Measurements from ENCODE around the gene RAB43.
"Not testable (repeated sequence)": the region's sequence is repeated elsewhere in the genome, so short reads cannot be mapped to it uniquely, and the experiment has no call there.

Gene RAB43

DNA sequence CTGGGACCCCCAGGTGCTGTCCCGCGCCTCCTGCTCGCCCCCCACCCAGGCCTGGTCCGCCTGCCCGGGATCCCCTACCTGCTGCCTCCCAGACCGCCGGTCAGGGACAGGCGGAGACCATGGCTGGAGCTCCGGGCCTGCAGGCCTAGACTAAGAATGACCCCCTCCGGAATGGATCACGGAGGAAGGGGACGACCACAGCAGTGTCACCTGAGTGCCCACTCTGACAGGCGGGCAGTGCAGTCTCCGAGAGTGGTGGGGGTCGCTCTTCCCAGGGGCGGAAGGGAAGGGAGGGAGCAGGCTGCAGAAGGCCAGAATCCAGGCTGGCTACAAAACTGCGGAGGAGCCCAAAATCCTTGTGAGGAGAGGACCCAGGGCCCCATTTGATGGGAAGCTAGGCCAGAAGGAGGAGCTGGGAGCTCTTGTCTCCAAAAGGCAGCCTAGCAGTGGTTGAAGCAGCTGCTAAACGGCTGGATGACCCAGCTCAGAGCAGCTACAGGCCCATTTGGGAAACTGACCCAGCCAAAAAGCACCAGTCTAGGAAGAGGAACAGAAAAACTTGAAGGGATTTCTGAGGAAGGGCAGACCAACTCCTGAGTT lies 908 bp upstream of the RAB43 start:
- no peak for DNase-seq (ENCODE audit: low read depth in 2 of 2)

DNA sequence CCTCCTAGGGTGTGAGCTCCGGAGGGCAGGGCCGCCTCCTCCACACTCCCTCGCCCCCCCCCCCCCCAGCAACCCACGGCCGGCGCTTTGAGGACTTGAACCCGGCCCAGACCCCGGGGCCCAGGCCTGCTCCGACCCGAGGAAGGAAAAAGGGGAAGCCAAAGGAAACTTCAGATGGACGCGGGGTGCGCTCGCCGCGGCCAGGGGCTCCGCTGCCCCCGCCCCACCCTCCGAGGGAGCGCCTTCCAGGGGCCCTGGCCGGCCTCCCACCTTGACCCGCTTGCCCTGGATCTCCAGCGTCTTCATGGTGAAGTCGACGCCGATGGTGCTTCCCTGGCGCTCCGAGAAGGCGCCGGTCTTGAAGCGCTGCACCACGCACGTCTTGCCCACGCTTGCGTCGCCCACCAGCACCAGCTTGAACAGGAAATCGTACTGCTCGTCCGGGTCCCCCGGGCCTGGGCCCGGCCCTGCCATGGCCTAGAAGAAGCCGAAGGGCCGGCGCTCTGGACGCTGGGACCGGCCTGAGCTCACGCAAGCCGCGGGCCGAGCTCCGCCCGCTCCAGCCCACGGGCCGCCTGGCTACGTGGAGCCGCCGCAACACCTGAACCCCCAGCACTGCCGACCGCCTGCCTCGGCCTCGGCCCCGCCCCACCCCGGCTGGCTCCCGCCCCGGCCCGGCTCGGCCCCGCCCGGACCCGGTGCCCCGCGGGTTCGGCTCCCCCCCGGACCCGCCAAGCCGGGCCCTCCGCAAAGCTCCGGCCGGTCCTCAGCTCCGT lies 400 bp downstream of the RAB43 start:
- DNase-seq (ENCODE audit: low read depth in 2 of 2), result peak in 1 of 2 donors; percentile 36

DNA sequence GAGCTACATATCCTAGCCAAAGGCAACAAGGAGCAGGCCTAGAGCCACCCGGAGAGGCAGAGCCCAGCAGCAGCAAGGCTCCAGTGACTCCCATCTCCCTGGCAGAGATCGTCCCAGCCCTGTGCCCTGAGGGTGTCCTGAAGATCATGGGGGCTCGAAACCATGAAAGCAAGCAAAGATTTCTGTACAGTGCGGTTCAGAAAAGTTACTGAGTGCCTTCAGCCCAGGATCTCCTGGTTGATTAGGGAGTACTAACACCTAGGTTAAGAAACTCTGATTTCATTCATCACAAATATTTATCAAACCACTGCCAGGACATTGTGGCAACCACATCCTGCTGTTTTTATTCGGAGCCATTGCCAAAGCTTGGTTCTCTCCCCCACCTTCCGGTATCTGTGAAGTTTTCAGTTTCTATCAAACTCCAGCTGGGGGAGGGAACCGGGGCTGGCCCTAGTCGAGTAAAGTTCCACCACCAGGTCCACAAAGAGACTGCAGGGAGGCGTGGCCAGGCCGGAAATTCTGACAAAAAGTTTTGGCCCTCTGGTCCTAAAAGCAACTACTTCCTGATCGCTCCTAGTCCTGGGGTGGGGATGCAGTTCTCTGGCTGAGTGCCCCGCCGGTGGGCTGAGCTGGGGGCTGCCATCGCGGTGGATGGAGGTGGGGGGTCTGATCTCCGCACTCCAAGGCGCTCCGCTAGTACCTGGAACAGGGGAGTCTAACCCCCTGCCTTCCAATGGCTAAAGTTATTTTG lies 1.2 kb downstream of the RAB43 start:
- peak; percentile 82 to 83 for DNase-seq (ENCODE audit: low read depth in 2 of 2)

DNA sequence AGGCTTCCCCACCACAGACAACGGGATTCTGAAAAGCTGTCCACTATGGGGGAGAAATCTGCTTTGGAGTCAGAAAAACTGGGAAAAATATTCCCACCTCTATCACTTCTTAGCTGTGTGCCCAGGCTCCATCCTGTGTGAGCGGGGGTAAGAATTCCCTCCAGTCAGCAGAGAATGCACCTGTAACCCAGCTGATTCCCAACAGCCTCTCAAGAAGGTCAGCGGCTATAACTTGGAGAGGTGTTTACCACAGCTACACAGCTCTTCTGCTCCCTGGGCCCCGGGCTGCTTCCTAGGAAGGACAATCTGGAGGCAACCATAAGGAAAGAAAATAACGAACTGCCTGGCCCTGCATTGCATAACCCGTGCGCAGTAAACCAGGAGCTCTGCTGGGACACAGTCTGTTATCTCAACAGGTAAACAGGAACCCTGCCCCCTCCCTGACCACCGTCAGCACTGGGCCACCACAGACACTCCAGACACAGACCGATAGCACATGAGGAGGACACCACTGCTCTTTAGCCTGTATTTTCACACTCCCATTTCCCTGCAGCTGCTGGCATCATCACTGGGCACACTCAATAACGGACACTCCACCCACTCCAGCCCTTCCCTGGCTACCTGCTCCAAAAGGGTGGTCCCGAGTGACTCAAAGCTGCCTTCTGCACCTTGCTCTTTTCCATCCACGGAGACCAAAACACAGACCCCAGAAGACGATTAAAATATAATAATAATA lies 2.1 kb downstream of the RAB43 start:
- DNase-seq (ENCODE audit: low read depth in 2 of 2), result no peak

DNA sequence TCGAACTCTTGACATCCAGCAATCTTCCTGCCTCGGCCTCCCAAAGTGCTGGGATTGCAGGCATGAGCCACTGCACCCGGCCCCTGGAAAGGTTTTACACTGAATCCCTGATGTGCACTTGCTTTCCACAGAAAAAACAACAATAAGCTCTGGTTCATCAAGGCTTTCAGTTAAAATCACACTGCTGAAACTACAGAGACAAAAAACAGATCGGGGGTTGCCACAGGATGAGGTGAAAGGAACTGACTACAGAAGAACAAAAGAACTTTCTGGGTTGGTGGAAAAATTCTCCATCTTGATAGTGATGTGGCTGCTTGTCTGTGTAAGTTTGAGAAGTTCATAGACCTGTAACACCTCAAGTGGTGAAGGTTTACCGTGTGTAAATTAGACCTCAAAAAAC lies 2.9 kb downstream of the RAB43 start:
- no peak for DNase-seq (ENCODE audit: low read depth in 2 of 2)

DNA sequence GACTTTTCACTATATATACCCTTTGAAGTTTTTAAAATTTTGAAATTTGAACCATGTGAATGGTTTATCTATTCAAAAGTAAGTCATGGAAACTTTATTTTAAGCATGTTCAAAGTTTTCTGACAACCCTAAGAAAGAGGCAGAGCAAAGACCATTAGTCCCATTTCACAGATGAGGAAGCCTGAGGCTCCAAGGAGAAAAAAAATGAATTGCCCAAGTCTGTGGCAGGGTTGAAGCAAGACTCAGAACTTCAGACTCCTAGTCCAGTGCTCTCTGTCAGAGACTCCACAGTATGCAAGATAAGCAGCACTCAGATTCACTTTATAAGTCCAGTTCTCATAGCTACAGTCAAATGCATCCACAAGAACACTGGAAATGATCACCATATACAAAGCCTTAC lies 4.5 kb downstream of the RAB43 start:
- no peak for DNase-seq (ENCODE audit: low read depth in 2 of 2)

DNA sequence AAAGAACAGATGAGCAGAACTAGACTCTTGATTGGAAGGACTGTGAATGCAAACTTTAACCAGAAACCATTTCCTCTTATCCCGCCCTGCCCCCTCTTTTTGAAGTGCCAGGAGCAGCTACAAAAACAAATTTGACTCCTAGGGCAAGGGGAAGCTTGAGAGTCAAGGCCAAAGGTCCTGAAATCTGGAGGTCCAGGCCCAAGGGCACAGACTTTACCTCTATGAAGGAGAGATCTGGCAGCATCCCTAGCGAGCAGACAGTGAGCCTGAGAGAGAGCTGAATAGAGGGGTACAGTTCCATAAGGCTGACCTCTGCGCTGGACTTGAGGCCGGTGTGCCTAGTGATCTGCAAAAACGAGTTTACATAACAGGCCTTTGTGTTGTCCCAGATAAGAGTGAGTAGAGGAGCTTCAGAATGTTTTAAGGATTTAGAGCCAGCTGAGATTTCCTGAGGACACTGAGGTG lies 5.1 kb downstream of the RAB43 start:
- DNase-seq (ENCODE audit: low read depth in 2 of 2), result no peak

DNA sequence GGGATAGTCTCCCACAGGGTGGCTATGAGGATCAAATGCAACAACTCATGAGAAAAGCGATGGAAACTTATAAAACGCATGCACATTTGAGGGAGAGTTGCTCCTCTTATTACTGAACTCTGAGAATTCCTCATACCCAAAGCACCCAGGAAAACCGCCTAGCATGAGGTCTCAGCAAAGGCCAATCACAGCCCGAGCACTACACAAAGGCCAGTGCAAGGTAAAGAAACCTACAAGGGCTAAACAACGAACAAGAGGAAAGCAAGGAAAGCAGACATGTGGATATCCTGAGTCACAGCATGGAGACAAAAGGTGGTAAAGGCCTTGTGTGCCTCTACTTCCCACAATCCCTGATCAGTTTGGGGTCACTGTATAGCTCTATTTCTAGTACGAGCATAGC lies 7.1 kb downstream of the RAB43 start:
- no peak for DNase-seq (ENCODE audit: low read depth in 2 of 2)

DNA sequence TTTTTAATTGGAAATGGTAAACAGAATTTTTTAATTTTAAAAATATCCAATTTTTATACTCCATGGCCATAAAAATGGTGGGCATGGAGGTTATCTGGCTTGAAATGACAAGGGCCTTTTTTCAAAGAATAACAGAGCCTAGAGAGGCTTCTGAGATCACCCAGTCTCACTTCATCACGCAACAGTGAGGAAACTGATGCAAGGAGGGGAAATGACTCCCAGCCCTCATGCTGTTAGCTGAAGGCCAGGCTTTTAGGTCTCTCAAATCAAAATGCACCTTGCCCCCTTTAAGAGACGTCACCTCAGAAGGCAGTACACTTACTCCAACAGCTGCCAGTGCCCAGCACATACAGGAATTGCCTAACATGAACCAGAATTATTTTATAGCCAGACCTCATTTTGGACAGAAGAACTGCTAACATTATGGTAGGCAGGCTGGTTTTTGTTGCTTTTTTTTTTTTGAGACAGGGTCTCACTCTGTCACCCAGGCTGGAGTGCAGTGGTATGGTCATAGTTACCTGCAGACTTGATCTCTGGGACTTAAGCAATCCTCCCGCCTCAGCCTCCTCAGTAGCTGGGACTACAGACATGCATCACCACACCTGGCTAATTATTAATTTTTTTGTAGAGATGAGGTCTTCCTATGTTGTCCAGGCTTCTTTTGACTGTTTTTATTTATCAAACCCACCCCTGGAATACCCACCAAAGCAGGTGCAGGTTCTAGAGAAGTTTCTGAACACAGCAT lies 9.1 kb downstream of the RAB43 start:
- no peak for DNase-seq (ENCODE audit: low read depth in 2 of 2)

DNA sequence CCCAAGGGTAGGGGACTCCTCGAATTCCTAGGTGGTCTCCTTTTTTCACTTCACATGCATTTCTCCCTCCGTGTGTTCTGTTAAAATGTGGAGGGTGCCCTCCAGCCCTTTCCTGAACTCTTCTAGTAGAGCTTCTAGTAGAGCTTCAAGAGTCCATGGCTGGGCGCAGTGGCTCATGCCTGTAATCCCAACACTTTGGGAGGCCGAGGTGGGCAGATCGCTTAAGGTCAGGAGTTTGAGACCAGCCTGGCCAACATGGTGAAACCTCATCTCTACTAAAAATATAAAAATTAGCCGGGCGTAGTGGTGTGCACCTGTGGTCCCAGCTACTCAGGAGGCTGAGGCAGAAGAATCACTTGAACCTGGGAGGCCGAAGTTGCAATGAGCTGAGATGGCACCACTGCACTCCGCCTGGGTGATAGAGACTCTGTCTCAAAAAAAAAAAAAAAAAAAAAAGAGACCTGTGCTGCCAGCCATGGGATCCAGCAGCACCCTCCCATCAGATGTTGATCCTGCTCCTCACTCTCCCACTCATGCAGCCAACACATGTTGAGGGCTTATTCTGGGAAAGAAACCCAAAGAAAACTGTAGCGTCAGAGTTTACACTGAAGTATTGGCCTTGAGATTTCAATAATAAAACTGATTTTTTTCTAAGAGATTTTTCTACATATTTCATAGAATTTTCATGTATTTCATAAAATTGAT lies 10.4 kb downstream of the RAB43 start:
- not testable (repeated sequence) for DNase-seq (ENCODE audit: low read depth in 2 of 2)

DNA sequence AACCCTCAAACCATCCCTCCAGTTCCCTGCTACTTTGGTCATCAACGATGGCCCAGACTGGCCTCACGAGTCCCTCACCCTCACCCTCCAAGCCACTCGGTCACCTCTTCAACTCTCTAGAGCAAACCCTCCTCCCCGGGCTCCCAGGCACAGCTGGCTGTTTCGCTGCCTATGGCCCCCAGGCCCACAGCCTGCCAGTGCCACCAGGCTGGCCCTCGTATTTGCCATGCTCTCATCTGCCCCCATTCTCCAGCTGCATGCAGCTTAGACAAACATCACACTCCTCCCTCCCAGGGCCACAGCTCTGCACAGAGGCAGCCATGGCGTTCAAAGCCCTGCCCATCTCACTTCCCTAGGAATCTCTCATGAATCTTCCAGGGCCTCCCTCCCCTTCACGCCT lies 13.8 kb downstream of the RAB43 start:
- DNase-seq (ENCODE audit: low read depth in 2 of 2), result no peak

DNA sequence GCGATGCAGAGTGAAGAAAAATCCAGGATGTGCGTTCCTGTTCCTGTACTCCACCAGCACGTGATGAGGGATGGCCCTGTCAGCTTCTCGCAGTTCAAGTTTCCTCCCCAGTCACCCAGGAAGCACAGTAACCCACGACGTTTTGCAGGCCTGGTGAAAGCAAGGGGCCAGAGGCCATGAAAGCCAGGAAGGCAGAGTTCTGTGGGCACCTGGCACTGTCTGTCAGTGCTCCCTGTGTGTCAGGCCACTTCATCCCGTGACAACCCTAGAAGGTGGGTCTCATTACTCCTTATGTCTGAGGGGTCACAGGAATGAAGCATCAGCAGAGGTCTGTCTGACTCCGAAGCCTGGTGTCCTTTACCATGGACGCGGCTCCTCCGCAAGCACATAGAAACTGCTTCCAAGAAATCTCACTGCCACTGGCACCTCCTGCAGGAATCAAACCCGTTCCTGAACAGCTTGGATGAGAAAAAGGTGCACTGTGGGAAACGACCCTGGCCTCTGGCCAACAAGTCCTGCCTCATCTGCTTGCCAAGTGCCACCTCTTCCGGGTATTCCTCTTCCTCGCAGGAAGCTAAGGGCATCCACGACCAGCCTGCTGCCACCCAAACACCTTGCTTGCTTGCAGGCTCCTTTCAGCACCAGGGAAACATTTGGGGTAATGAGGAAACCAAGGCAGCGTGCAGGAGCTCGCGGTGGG lies 14.6 kb downstream of the RAB43 start:
- no peak for DNase-seq (ENCODE audit: low read depth in 2 of 2)

DNA sequence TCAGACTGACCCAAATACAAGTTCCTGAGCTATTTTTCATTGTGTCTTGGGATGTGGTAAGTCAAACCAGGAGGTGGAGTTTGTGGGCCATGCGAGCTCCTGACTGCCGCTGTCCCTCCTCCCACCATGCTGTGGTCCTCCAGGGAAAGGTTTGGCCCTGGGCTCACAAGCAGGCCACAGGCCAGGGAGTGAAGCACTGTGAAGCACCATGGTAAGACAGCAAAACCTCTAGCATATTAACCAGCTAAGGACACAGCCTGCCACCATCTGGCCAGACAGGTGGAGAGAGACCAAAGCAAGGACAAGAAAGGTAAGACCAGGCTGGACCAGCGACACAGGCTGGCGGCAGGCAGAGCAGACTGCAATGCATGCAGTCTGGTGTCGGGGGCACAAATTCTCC lies 15.3 kb downstream of the RAB43 start:
- DNase-seq (ENCODE audit: low read depth in 2 of 2), result no peak

DNA sequence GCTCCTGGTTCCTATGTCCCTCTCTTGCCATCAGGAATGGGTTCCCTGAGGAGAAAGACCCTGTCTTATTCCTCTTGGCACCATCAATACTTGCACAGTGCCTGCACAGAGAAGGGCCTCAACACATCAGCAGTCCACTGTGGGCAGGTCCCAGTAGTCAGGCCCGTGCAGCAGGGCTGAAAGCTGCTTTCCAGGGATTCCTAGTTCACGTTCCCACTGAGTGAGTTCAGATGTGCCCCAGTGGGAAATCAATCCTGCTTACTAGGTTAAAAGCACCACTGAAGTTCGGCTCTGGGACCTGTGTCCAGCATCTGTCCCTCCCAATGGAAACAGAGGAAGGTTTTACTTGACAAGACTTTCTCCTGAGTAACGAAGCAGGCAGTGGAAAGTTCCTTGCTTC lies 15.7 kb downstream of the RAB43 start:
- DNase-seq (ENCODE audit: low read depth in 2 of 2), result no peak

DNA sequence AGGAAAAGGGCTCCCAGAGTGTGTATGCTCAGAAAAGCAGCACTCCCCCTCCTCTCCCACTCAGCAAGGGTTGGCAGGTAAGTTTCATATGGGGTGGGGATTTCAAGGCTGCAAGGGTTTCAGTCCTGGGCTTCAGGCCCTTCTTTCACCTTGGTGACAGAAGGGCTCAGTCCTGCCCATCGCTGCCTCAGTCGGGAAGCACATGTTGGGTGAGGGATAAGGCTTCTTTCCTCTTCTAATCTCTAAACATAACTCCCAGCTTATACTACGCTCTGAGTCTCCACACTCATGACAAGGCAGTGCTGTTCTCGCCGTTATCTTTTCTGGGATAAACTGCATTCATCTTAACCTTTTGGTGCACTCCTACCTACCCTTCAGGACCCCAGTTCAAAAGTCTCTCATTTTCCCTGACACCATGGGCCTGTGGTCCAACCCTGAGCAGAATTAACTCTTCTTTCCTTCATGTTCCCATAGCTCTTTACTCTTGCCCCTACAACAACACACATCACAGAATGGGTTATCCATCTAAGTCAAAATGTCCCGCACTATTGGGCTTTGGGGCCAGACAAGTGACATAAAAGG lies 17.0 kb downstream of the RAB43 start:
- no peak for DNase-seq (ENCODE audit: low read depth in 2 of 2)

DNA sequence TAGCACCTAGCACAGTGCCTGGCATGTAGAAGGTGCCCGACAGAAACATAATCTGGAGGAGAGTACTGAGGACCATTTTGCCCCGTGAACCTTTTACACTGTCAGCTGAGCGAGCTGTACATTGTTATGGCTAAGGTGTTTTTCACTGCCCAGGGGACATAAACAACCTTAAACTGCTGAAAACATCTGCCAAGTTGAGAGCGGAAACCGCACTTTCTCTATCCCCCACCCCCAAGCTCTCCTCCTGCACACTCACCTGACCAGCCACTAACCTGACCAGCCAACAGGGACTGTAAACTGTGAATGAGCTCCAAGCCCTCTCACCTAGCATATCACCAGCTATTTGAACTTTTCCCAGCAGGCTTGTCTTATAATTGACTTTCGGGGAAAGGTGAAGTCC lies 17.6 kb downstream of the RAB43 start:
- no peak for DNase-seq (ENCODE audit: low read depth in 2 of 2)

DNA sequence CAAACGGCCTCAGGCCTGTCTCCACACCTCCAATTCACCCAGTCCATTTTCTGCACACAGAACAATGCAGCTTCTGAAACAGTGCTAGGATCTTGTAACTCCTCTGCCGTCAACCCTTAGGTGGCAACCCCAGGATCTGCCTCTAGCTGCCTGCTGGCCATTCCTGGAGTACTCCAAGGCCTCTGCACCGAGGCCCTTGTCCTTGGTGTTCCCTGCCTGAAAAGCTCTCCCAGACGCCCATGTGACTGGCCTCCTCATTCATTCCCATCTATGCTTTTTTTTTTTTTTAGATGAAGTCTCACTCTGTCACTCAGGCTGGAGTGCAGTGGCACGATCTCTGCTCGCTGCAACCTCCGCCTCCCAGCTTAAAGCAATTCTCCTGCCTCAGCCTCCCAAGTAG lies 18.3 kb downstream of the RAB43 start:
- no peak for DNase-seq (ENCODE audit: low read depth in 2 of 2)

DNA sequence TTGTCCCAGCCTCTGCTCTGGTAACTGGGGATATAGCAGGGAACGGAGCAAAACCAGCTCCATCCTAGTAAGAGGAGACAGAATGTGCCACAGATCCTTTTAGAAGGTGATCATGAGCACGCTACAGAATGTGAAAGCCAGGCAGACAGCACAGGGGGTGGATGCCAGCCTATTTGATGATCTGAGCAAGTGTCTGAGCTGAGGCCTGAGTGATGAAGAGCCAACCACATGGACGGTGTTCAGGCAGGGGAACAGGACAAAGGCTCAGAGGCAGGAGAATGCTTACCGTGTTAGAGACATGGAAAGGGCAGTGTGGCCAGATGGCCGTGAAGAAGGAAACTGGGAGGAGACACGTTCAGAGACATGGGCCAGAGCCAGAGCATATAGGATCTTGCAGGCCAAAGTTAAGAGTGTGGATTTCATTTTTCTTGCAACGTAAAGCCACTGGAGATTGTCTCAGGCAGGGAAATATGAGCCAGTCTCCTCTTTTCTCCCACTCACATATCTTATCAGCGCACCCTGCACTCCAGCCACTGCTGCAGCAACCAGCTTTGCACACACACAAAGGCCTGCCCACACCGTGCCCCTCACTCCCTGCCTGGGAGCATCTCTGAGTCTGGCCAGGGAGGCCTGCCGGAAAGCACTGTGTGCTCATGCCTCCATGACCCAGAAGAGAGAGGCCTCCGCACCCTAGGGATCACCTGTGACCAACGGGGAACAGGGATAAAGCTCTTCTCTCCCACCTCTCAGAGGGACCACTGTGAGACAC lies 20.1 kb downstream of the RAB43 start:
- no peak for DNase-seq (ENCODE audit: low read depth in 2 of 2)

DNA sequence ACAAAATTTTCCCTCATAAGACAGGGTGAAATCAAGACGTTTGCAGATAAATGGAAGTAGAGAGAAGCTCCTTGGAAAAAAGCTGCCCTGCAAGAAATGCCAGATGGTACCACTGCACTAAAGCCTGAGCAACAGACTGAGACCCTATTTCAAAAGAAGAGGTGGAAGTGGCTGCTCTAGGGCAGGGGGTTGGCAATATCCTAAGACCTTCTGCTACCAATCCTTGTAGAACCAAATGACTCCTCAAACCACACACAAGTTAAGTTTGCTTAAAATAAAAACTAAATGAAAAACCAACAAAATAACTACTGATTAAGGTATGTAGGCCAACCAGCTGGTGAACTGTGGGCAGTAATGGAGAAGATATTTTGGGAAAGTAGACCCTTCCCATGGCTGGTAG lies 21.3 kb downstream of the RAB43 start:
- DNase-seq (ENCODE audit: low read depth in 2 of 2), result no peak
